Type B pancreatic cell (in vitro differentiated cells): ENCODE measurements around the gene PCCA. TPM values are rescaled to one million over a fixed set of nuclear protein-coding genes. Genes with fewer than 3 reads are reported as not detected.

ENCODE experiments used
- DNase-seq: peaks from one replicate; pipeline ENCODE4 v3.0.0; 2021; ENCODE audit warnings: mixed read lengths; ENCODE audit not compliant: unreplicated experiment; ENCODE audit errors: extremely low spot score
- H3K27ac Mint-ChIP-seq: 2 replicates; pipeline ENCODE4 v1.8.0; 2021; ENCODE audit warnings: mild to moderate bottlenecking, mixed read lengths
- H3K27me3 Mint-ChIP-seq: 2 replicates; pipeline ENCODE4 v1.8.0; 2021; ENCODE audit warnings: mixed read lengths
- H3K36me3 Mint-ChIP-seq: 2 replicates; pipeline ENCODE4 v1.8.0; 2021; ENCODE audit warnings: mixed read lengths
- H3K4me1 Mint-ChIP-seq: one replicate; pipeline ENCODE4 v1.8.0; 2021; ENCODE audit warnings: mixed read lengths; ENCODE audit not compliant: unreplicated experiment
- H3K4me3 Mint-ChIP-seq: 2 replicates; pipeline ENCODE4 v1.8.0; 2021; ENCODE audit warnings: mild to moderate bottlenecking, mixed read lengths
- H3K9me3 Mint-ChIP-seq: 2 replicates; pipeline ENCODE4 v1.8.0; 2021; ENCODE audit warnings: mixed read lengths
- total RNA-seq: library from RNA; stranded (reverse); gene quantifications from 2 replicates; pipeline ENCODE4 v1.2.1, GENCODE V29; 2021; ENCODE audit warnings: low replicate concordance
- TF ChIP-seq, protein P1 (sequence below): fragments of 200-600 bp; sonication (generic); conservative IDR thresholded peaks from 2 replicates; pipeline ENCODE4 v1.5.0; 2021; ENCODE audit warnings: antibody characterized with exemption, mild to moderate bottlenecking

Gene PCCA
- total RNA-seq, 1 donor from 2014 or later: 46.8 TPM

DNA sequence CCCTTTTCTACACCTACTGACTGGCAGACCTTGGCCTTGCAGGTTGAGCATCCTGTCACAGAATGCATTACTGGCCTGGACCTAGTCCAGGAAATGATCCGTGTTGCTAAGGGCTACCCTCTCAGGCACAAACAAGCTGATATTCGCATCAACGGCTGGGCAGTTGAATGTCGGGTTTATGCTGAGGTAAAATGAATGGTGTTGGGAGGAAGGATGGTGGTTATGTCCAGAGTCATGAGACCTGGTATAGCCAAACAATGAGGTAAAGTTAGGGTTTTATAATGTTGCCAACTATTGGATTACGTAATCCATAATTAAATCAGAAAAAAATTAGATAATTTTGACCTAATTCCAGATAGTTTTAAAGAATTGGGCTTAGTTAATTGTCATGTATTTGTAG lies 212.5 kb downstream of the PCCA start:
- Mint-ChIP-seq H3K27ac (no peak overlapping the region), H3K9me3 (no peaks in the 10 kb centered on the region), H3K36me3 (peaks cover 4% of the 10 kb centered on the region), H3K4me1 (peaks cover 27% of the 10 kb centered on the region), H3K27me3 (no peaks in the 10 kb centered on the region), H3K4me3 (no peak overlapping the region)
- DNase-seq: no peak
- TF ChIP-seq, protein P1, sequence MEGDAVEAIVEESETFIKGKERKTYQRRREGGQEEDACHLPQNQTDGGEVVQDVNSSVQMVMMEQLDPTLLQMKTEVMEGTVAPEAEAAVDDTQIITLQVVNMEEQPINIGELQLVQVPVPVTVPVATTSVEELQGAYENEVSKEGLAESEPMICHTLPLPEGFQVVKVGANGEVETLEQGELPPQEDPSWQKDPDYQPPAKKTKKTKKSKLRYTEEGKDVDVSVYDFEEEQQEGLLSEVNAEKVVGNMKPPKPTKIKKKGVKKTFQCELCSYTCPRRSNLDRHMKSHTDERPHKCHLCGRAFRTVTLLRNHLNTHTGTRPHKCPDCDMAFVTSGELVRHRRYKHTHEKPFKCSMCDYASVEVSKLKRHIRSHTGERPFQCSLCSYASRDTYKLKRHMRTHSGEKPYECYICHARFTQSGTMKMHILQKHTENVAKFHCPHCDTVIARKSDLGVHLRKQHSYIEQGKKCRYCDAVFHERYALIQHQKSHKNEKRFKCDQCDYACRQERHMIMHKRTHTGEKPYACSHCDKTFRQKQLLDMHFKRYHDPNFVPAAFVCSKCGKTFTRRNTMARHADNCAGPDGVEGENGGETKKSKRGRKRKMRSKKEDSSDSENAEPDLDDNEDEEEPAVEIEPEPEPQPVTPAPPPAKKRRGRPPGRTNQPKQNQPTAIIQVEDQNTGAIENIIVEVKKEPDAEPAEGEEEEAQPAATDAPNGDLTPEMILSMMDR: no peak

DNA sequence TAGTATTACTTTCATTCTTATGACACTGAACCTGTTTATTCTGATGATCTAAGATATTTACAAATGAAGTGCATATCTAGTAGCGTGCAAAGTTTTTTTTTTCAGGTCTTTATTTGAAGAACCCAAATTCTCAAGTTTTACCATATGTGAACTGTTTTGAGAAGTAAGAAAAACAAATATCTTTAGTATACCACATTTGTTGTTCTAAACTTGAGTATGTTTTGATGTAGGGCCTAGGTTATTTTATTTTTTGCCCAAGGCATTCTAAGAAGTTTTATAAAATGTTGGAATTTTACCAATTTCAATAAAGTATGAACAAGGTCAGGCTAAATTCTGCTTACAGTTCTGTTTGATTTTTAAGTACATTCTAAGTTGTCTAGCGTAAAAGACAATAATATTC lies 213.5 kb downstream of the PCCA start:
- Mint-ChIP-seq H3K4me1 (peaks cover 36% of the 10 kb centered on the region), H3K27ac (no peak overlapping the region), H3K4me3 (no peak overlapping the region), H3K9me3 (no peaks in the 10 kb centered on the region), H3K36me3 (peaks cover 14% of the 10 kb centered on the region), H3K27me3 (no peaks in the 10 kb centered on the region)
- no peak for DNase-seq
- TF ChIP-seq, protein P1: no peak

DNA sequence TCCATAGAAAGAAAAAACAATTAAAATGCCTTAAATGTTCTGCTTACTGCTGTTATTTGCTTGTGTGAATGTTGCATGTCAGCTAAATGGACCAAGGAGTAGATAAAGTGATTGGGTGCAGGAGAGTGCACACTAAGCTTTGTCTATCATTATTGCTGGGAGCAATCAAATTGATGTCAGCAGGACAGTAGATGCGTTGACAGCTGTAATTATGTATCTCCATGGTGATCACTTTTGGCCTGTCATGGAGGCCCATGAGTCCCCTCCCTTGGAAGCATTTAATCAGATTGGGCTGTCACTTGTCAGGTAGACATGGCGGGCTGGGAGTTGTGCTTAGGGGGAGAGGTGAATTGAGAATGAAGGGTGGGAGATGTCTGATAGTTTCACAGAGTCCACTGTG lies 215.3 kb downstream of the PCCA start:
- no peaks in the 10 kb centered on the region for H3K9me3 Mint-ChIP-seq
- H3K27me3 Mint-ChIP-seq: no peaks in the 10 kb centered on the region
- TF ChIP-seq, protein P1: no peak
- DNase-seq: no peak
- H3K36me3 Mint-ChIP-seq: peaks cover 14% of the 10 kb centered on the region
- H3K4me1 Mint-ChIP-seq: peaks cover 32% of the 10 kb centered on the region
- peak overlapping the region; percentile 45 for H3K27ac Mint-ChIP-seq
- peak overlapping the region; percentile 29 for H3K4me3 Mint-ChIP-seq

DNA sequence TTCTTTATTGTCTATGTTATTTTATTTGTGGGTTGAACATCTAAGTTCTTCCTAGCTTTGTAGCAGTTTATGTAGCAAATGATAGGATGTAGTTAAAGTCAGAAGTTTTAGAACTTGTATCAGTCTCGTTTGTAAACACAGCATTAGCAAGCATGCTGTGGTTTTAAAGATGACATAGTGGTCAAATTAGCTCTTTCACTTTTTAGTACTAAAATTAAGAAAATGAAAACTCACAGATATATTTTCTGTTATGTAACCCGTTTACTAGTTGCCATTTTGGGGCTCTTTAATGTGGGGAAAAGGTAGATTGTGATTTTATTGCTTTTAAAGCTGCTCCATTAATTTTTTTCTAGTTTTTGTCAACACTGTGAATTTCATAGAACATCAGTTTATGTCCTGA lies 216.5 kb downstream of the PCCA start:
- H3K9me3 Mint-ChIP-seq: no peaks in the 10 kb centered on the region
- TF ChIP-seq, protein P1: no peak

DNA sequence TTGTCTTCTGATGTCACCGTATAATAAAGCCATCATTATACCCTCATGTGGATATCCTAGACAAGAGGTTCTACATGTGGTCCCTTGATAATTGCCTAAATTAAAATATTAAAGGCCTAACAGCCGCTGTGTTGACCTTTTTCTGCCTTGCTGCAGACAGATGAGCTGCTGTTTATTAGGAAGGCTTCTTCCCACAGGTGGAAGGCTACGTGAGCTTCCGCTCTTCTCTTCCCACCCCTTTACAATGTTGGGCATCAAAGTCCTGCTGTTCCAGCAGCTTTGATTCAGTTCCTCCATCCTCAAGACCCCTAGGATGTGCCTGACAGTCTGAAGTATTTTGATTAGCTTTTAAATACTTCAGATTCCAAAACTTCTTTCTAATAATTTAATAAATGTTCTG lies 217.1 kb downstream of the PCCA start:
- H3K4me1 Mint-ChIP-seq: peaks cover 31% of the 10 kb centered on the region
- no peaks in the 10 kb centered on the region for H3K27me3 Mint-ChIP-seq
- peak overlapping the region; percentile 20 for H3K4me3 Mint-ChIP-seq
- no peak for DNase-seq
- no peak overlapping the region for H3K27ac Mint-ChIP-seq
- TF ChIP-seq, protein P1: no peak
- peaks cover 23% of the 10 kb centered on the region for H3K36me3 Mint-ChIP-seq
- H3K9me3 Mint-ChIP-seq: no peaks in the 10 kb centered on the region

More for the DNA sequence above, 216.5 kb downstream of the PCCA start:
- H3K36me3 Mint-ChIP-seq: peaks cover 22% of the 10 kb centered on the region
- peaks cover 32% of the 10 kb centered on the region for H3K4me1 Mint-ChIP-seq
- no peaks in the 10 kb centered on the region for H3K27me3 Mint-ChIP-seq
- no peak overlapping the region for H3K4me3 Mint-ChIP-seq
- no peak overlapping the region for H3K27ac Mint-ChIP-seq
- no peak for DNase-seq

DNA sequence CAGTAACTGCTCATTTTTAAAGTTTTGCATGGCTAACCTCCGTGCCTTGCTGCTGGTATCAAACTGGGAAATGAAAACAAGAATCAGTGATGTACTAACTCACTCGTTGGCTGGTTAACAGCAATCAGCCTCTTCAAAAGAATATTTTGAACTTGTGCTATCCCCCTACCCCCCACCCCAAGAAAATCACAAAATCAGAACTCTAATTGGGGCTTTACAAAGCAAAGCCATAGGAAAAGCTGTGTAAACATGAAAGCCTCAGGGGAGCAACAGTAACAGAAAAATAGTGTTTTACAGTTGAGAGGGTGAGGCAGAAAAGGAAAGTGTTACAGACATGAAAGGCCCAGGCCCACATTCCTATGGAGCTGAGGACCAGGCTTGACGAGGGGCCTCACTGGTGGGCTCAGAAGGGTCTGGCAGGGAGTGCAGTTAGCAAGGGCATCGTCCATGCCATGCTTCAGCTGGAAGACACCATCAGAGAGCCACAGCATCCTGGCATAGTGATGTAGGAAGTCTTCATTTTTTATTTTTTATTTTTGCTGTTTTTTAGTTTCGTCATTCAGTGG lies 217.6 kb downstream of the PCCA start:
- peaks cover 26% of the 10 kb centered on the region for H3K4me1 Mint-ChIP-seq
- no peaks in the 10 kb centered on the region for H3K9me3 Mint-ChIP-seq
- no peak overlapping the region for H3K4me3 Mint-ChIP-seq
- H3K36me3 Mint-ChIP-seq: peaks cover 20% of the 10 kb centered on the region
- DNase-seq: no peak
- peak overlapping the region; percentile 24 for H3K27ac Mint-ChIP-seq
- H3K27me3 Mint-ChIP-seq: no peaks in the 10 kb centered on the region
- TF ChIP-seq, protein P1: no peak
